T-helper 1 cell treated with Interleukin-12 subunit alpha and Interleukin-12 subunit beta and Interleukin-4 antibody, amounts not matched to agents 30 ng/mL and 1 ng/mL, for 36 hours (primary cell): ENCODE data around the gene CKB. TPM values are rescaled to one million over a fixed set of nuclear protein-coding genes. Genes with fewer than 3 reads are reported as not detected.

Experiments
- intact Hi-C: fragments of 100-400 bp; cut with micrococcal nuclease; formaldehyde crosslinking; loops from one replicate; pipeline ENCODE4 v1.15.1; 2024
- total RNA-seq: library from RNA; stranded (reverse); gene quantifications from 2 replicates; pipeline ENCODE4 v1.2.3, GENCODE V29; 2022

Gene CKB
- total RNA-seq, 1 donor from 2014 or later: 4.2 TPM

GRCh38 chr14:103550451-103551337 is 28.1 kb upstream of the CKB start:
- intact Hi-C loops: no loop called here

GRCh38 chr14:103549361-103550311 is 27.0 kb upstream of the CKB start:
- intact Hi-C loops: loop anchor here (5.0 kb wide), 1 partner anchor 472 kb away; no protein-coding TSS in a partner anchor

- intact Hi-C loops: loop anchor here (5.0 kb wide), 1 partner anchor 471 kb away; no protein-coding TSS in a partner anchor
Measured at GRCh38 chr14:103548463-103549351, 26.1 kb upstream of the CKB start.

- intact Hi-C loops: loop anchor here (5.0 kb wide), 1 partner anchor 471 kb away; no protein-coding TSS in a partner anchor
Measured at GRCh38 chr14:103547941-103548462, 25.4 kb upstream of the CKB start.

- intact Hi-C loops: loop anchor here (5.0 kb wide), 1 partner anchor 470 kb away; no protein-coding TSS in a partner anchor
Measured at GRCh38 chr14:103547455-103547940, 24.9 kb upstream of the CKB start.

- intact Hi-C loops: loop anchor here (1.0 to 5.0 kb wide), 3 partner anchors 29 to 470 kb away; no protein-coding TSS in a partner anchor
Measured at GRCh38 chr14:103546652-103547454, 24.2 kb upstream of the CKB start.

- intact Hi-C loops: loop anchor here (1.0 to 5.0 kb wide), 3 partner anchors 28 to 469 kb away; no protein-coding TSS in a partner anchor
Measured at GRCh38 chr14:103545915-103546651, 23.5 kb upstream of the CKB start.

- intact Hi-C loops: loop anchor here (5.0 kb wide), 1 partner anchor 468 kb away; no protein-coding TSS in a partner anchor
Measured at GRCh38 chr14:103545219-103545914, 22.7 kb upstream of the CKB start.

- intact Hi-C loops: loop anchor here (5.0 kb wide), 1 partner anchor 467 kb away; no protein-coding TSS in a partner anchor
Measured at GRCh38 chr14:103544388-103545218, 22.0 kb upstream of the CKB start.

- intact Hi-C loops: no loop called here
Measured at GRCh38 chr14:103543721-103544387, 21.2 kb upstream of the CKB start.

GRCh38 chr14:103543140-103543539 is 20.5 kb upstream of the CKB start:
- intact Hi-C loops: no loop called here

- intact Hi-C loops: no loop called here
Measured at GRCh38 chr14:103542605-103543088, 20.0 kb upstream of the CKB start.

- intact Hi-C loops: no loop called here
Measured at GRCh38 chr14:103541709-103542604, 19.3 kb upstream of the CKB start.

- intact Hi-C loops: no loop called here
Measured at GRCh38 chr14:103540821-103541708, 18.4 kb upstream of the CKB start.
